Fibroblast of peridontal ligament (primary cell): Measurements from ENCODE around the gene NPIPB5.
"Not testable (repeated sequence)": the region's sequence is repeated elsewhere in the genome, so short reads cannot be mapped to it uniquely, and the experiment has no call there.

Experiments
- DNase-seq: peaks from one replicate; pipeline ENCODE4 v3.0.0-alpha.2; 2010; ENCODE audit errors: extremely low read depth

NPIPB5 gene

DNA sequence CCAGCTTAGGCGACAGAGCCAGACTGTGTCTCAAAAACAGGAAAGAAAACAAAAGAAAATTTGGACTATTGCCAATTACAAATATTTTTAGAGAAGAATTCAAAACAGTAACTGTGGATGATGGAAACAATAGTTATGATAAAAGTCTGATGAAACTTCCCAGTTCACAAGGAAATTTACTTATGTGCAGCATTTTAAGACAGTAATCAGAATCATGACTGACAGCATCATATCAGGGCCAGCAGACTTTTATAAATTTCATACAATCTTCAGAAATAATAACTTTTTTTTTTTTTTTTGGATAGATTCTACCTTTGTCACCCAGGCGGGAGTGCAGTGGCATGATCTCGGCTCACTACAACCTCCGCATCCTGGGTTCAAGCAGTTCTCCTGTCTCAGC, at the start of gene NPIPB5:
TSS of gene NPIPB5 (plus strand) at position 301 of the 400 bp plus-strand sequence. CDS start 2,911 bp downstream, outside the sequence.
- not testable (repeated sequence) for DNase-seq

GRCh38 chr16:22468846-22469245, 41.8 kb upstream of the NPIPB5 start:
- not testable (repeated sequence) for DNase-seq

GRCh38 chr16:22537996-22538395, 27.3 kb downstream of the NPIPB5 start:
- not testable (repeated sequence) for DNase-seq

DNA sequence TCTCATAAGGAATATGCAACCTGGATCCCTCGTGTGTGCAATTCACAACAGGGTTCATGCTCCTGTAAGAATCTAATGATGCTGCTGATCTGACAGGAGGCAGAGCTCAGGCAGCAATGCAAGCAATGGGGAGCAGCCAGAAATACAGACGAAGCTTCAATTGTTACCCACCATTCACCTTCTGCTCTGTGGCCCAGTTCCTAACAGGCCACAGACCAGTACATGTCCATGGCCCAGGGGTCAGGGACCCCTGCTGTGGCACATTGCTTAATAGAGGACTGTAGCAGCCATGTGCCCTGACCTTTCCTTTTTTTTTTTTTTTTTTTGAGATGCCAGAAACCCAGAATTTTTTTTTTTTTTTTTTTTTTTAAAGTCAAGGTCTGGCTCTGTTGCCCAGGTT, 34.1 kb downstream of the NPIPB5 start:
- not testable (repeated sequence) for DNase-seq

GRCh38 chr16:22546630-22547029, 35.9 kb downstream of the NPIPB5 start:
- DNase-seq = not testable (repeated sequence)

- not testable (repeated sequence) for DNase-seq
Observed at GRCh38 chr16:22547170-22547765, 36.6 kb downstream of the NPIPB5 start.

- not testable (repeated sequence) for DNase-seq
Observed at GRCh38 chr16:22549853-22550252, 39.2 kb downstream of the NPIPB5 start.

DNA sequence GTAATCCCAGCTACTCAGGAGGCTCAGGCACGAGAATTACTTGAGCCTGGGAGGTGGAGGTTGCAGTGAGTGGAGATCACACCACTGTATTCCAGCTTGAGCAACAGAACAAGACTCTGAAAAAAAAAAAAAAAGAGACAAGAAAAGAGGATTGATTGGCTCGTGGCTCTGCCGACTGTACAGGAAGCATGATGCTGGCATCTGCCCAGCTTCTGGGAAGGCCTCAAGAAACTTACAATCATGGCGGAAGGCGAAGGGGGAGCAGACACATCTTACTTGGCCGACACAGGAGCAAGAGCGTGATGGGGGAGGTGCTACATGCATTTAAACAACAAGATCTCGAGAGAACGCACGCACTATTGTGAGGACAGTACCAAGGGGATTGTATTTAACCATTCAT, 40.5 kb downstream of the NPIPB5 start:
- not testable (repeated sequence) for DNase-seq

DNA sequence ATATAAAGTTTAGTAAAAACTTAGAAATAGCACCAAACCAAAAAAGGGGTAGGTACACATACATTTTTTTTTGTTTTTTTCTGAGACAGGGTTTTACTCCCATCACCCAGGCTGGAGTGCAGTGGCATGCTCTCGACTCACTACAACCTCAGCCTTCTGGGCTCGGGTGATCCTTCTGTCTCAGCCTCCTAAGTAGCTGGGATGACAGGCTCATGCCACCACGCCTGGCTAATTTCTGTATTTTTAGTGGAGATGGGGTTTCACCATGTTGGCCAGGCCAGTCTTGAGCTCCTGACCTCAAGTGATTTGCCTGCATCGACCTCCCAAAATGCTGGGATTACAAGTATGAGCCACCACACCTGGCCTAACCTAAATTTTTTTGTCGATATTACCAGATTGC, 41.0 kb downstream of the NPIPB5 start:
- DNase-seq = not testable (repeated sequence)

DNA sequence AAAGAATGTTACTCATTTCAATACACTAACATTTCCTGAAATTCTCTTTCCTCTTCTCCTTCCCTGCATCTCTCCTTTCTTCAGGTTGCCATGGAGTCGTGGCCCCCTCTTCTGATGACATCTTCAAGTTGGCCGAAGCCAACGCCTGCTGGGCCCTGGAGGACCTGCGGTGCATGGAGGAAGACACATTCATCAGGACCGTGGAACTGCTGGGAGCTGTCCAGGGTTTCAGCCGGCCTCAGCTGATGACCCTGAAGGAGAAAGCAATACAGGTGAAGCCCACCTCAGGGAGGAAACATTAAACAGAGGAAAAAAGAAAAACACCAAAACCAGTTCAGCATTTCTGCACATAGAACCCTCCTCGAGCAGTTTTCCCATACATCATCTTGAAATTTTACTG, 46.1 kb downstream of the NPIPB5 start:
- not testable (repeated sequence) for DNase-seq
